Esophagus mucosa (tissue), 1 donor: ENCODE measurements around the gene CABP2. TPM values are rescaled to one million over a fixed set of nuclear protein-coding genes. Genes with fewer than 3 reads are reported as not detected.
A peak's percentile ranks its signal among the peaks of the same experiment; 100 is the strongest.
"Not testable (repeated sequence)": the region's sequence is repeated elsewhere in the genome, so short reads cannot be mapped to it uniquely, and the experiment has no call there.

ENCODE experiments used
- ATAC-seq: fragments of 200-7000 bp; cut with Tn5 transposase; one replicate; pipeline ENCODE4 v1.9.1; 2020
- total RNA-seq: library from RNA; stranded (reverse); gene quantifications from one replicate; pipeline ENCODE4 v1.2.4, GENCODE V29; 2023
- donor health status: DM: yes; HTN: yes; CAD: no.

Gene CABP2
- total RNA-seq, 1 donor from 2014 or later, result not detected

- no peak for ATAC-seq
Observed at GRCh38 chr11:67493548-67494370, 29.5 kb downstream of the CABP2 start.

GRCh38 chr11:67492801-67493547 lies 30.3 kb downstream of the CABP2 start:
- no peak for ATAC-seq

- ATAC-seq, result no peak
Observed at GRCh38 chr11:67492069-67492727, 31.0 kb downstream of the CABP2 start.

- no peak for ATAC-seq
Observed at GRCh38 chr11:67491276-67492068, 31.8 kb downstream of the CABP2 start.

GRCh38 chr11:67490727-67491065 lies 32.5 kb downstream of the CABP2 start:
- ATAC-seq, result no peak

- no peak for ATAC-seq
Observed at GRCh38 chr11:67489885-67490726, 33.1 kb downstream of the CABP2 start.

GRCh38 chr11:67489203-67489884 lies 33.9 kb downstream of the CABP2 start:
- no peak for ATAC-seq

- no peak for ATAC-seq
Observed at GRCh38 chr11:67486481-67487195, 36.6 kb downstream of the CABP2 start.

GRCh38 chr11:67485873-67486361 lies 37.3 kb downstream of the CABP2 start:
- ATAC-seq, result not testable (repeated sequence)

- no peak for ATAC-seq
Observed at GRCh38 chr11:67484847-67485311, 38.4 kb downstream of the CABP2 start.

GRCh38 chr11:67483831-67484665 lies 39.2 kb downstream of the CABP2 start:
- no peak for ATAC-seq

GRCh38 chr11:67482827-67483798 lies 40.1 kb downstream of the CABP2 start, which contains the start of gene AIP:
Gene AIP (plus strand): TSS chr11:67483026. CDS start chr11:67483159, 133 bp downstream.
- peak; percentile 96 for ATAC-seq

GRCh38 chr11:67482275-67482826 lies 40.9 kb downstream of the CABP2 start:
- no peak for ATAC-seq

- not testable (repeated sequence) for ATAC-seq
Observed at GRCh38 chr11:67477344-67478050, 45.7 kb downstream of the CABP2 start.

GRCh38 chr11:67476692-67477091 lies 46.6 kb downstream of the CABP2 start:
- not testable (repeated sequence) for ATAC-seq

- ATAC-seq, result no peak
Observed at GRCh38 chr11:67472882-67473281, 50.4 kb downstream of the CABP2 start.
